ENCODE data around the gene MYL9. TPM values are rescaled to one million over a fixed set of nuclear protein-coding genes. Genes with fewer than 3 reads are reported as not detected.

MYL9 gene
- total RNA-seq, 1 donor from 2014 or later: 0.41 TPM

DNA sequence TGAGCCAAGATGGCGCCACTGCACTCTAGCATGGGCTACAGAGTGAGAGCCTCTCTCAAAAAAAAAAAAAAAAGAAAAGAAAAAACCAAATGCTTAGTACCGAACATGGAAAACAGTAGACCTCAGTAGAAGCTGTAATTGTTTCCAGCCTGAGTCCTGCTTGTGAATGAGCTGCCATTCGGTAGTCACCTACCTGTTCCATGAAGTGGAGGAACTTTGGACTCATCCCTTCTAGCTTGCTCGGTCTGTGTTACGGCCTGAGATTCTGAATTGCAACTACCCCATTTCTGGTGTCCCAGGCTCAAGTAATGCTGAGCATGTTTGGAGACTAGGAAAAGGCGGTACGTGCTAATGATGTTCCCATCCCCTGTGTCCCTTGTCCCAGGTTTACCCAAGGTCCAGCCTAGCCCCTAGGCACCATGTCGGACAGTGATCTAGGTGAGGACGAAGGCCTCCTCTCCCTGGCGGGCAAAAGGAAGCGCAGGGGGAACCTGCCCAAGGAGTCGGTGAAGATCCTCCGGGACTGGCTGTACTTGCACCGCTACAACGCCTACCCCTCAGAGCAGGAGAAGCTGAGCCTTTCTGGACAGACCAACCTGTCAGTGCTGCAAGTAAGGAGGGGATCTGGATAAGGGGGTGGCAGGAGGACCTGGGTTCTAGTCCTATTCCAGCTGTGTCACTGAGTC lies 37.2 kb downstream of the MYL9 start:
- FAIRE-seq (no peak), DNase-seq (ENCODE audit: low spot score in 2 of 2) (no peak)

DNA sequence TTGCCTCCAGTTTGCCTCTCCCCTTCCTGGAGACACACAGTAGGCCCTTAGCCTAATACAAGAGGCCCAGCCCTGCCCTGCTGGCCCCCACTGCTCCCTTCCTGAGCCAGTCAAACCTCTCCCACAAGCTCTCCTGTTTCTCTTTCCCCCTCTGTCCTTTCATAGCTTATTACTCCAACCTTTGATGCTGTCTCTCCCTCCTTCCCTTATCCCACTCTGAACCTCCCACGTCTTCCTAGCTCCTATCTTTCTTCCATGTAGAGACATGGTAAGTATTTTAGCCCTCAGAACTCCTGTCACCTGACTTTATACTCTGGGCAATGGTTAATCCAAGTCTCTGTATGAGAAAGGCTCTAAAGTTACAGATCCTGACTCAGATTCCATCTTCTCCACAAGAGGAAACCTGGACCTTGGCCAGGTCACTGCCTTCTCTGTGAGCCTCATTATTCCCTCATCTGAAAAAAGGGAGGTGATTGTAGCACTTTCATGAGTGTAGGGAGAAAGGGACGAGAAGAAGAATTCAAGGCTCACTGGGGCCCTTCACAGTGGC lies 38.8 kb downstream of the MYL9 start:
- DNase-seq (ENCODE audit: low spot score in 2 of 2): no peak

DNA sequence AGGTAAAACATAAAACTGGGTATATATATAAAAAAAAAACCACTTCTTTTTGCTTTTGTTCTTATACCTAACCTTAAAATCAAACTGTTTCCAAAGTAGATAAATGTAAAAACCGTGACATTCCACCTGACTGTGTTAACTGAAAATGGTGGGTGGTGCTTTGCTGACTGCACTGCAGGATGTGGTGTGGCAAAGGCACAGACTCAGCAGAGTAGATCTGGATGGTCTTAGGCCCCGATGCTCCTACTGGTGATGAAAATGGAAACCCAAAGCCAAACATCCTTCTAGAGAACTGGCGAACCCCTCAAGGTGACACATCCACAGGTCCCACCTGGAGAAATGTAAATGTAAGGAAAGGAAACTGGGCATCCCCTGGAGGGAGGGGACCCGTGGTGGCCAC lies 41.0 kb downstream of the MYL9 start:
- FAIRE-seq (no peak), DNase-seq (ENCODE audit: low spot score in 2 of 2) (no peak)

More for the DNA sequence above, 38.8 kb downstream of the MYL9 start:
- no peak for FAIRE-seq

DNA sequence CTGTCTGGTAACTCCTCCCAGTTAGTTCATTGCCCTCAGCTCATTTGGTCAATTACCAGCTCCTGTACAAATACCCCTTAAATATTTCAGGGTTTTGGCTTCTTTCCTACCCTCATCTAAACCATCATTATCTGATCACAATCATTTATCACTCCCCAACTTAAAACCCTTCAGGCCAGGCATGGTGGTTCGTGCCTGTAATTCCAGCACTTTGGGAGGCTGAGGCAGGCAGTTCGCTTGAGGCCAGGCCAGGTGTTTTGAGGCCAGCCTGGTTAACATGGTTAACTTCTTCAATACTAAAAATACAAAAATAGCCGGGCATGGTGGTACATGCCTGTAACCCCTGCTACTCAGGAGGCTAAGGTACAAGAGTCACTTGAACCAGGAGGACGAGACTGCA lies 41.5 kb downstream of the MYL9 start:
- no peak for DNase-seq (ENCODE audit: low spot score in 2 of 2)
- FAIRE-seq: no peak

DNA sequence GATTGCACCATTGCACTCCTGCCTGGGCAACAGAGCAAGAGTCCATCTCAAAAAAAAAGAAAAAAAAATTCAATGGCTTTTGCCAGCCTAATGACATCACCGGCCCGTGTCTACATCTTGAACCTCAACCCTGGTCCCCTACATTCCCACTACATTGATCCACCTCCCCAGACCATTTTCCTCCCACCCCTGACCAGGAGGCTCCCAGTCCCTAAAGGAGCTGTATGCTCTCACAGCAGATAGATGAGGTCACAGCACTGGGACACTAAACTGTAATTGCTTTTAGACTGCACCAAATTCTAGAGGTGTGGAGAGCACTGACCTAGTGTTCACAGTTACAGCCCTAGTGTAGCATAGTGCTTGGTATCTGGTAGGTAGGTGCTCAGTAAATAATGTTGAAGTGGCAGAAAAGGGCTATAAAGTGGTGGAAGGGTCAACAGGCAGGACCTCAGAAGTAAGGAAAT lies 42.7 kb downstream of the MYL9 start:
- no peak for DNase-seq (ENCODE audit: low spot score in 2 of 2)
- no peak for FAIRE-seq

DNA sequence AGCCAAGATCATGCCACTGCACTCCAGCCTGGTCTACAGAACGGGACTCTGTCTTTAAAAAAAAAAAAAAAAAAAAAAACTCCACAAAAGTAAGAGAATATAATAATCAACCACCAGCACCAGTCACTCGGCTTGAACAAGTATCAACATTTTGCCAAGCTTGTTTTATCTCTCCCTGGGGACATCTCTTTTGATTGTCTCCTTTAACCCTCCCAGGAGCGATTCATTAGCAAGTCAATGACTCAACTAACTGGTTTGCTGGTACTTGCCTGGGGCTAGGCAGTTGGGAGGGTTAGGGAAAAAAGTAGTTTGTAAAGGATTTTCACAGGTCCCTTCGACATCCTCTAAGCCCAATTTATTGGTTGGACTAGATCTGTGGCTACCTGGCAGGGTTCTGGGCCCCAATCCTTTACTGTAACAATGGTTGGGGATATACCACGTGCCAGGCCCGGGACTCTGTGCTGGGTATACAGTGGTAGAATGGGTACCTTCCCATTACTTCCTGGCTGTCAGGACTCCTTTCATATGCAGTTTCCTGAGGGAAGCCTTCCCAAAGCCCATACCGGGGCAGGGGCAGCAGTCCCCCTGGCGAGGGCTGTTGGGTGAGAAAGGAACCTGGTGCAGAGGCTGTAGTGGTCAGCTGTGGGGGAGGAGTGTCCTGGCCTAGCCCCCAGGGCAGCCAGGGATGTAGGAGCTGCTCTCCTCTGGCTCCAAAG lies 44.2 kb downstream of the MYL9 start:
- FAIRE-seq (no peak), DNase-seq (ENCODE audit: low spot score in 2 of 2) (no peak)

DNA sequence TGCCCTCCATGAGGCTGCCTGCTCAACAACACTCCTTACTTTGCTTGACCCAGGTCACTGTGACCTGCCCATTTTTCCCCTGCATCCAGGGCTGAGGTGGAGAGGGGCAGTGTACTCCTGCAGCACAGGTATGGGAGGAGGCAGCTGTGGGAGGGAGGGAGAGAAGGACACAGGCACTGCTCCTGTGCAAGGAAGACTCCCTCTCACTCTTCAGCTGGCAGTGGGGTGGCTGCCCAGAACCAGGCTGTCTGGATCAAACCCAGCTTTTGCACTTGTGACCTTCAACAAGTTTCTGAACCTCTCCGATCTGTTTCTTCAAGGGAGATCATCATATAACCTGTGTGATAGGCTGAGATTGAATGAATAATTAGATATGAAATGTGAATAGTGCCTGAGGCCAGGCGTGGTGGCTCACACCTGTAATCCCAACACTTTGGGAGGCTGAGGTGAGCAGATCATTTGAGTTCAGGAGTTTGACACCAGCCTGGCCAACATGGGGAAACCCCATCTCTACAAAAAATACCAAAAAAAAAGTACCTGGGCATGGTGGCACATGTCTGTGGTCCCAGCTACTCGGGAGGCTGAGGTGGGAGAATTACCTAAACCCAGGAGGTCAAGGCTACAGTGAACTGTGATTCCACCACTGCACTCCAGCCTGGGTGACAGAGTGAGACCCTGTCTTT lies 46.2 kb downstream of the MYL9 start:
- no peak for FAIRE-seq
- no peak for DNase-seq (ENCODE audit: low spot score in 2 of 2)

DNA sequence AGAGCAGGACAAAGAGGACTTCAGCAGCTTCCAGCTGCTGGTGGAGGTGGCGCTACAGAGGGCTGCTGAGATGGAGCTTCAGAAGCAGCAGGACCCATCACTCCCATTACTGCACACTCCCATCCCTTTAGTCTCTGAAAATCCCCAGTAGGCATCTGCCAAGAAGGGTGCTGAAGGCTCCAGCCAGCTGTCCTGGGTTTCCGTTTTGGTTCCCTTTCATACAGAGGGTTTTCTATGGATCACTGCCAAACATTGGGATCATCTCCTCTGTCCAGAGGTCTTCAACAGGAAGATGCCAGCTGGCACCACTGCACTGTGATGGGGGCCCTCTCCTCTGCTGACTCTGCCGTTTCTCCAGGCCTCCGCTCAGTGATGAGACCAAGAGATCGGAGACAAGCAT lies 50.0 kb downstream of the MYL9 start:
- DNase-seq (ENCODE audit: low spot score in 2 of 2) (no peak), FAIRE-seq (no peak)

DNA sequence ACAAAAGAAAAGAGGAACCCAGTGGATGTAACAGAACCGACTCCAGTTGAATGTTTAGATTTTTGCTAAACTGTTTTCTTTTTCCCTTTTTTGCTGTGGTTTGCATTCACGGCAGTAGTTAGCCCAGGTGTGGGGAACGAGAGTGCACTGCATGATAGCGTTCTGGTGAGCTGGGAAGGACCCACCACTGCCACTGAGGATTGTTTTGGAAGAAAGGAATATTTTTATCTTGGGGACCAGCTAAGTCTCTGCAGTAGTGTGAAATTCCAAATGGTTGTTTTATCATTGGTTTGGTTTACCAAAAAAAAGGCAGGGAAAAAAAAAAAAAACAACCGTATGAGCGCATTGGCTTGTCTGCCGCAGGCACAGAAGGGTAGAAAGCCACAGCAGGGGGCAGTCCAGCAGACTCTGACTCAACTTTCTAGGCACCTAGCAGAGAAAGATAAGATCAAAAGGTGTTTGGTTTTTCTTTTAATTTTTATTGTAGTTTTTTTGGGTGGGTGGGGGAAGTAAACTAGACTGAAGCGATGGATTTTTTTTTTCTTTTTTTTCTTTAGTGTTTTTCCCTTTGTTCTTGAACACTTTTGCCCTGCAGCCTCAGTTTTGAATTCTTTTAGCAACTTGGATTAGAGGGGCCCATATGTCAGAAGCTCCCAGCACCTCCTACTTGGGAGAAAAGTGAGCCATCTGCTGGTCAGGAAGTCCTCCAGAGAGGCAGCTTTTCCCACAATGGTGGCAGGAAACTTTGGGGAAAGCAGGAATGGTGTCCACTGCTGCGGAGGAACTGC lies 50.7 kb downstream of the MYL9 start:
- DNase-seq (ENCODE audit: low spot score in 2 of 2) (peak in 1 of 2 donors; percentile 49), FAIRE-seq (no peak)

DNA sequence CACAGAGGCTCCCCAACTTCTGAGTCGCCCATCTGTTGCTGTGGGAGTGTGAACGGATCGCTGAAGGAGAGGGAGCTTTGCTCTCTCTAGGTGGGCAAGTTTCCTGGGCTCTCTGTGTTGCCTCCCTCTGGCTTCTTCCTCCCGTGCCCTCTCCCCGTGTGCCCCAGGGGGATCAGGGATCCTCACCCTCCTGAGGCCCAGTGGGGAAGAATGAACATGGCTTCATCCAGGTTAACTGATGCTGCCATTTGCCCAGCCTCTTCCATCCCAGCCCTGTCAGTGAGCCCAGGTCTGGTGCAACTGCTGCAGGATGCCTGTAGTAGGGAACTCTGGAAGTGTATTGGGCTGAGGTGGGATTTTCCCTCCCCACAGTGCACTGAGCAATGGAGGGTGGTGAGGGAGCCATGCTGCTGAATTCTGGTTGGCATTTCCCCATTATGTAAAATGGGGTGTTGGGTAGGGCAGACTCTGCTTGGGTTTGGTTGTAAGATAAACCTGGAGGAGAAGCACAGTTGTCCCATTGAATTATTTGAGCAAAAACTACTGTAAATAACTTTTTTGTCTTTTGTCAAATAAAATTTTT lies 52.1 kb downstream of the MYL9 start:
- DNase-seq (ENCODE audit: low spot score in 2 of 2) (no peak), FAIRE-seq (no peak)

DNA sequence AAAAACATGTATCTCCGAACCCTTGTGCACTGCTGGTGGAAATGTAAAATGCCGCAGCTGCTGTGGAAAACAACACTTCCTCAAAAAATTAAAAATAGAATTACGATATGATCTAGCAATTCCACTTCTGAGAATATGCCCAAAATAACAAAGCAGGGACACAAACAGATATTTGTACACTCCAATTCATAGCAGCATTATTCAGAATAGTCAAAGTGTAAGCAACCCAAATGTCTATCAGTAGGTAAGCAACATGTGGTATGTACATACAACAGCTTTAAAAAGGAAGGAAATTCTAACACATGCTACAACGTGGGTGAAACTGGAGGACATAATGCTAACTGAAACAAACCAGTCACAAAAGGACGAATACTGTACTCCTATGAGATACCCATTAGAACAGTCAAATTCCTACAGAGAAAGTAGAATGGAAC lies 58.6 kb downstream of the MYL9 start:
- DNase-seq (ENCODE audit: low spot score in 2 of 2): no peak
- FAIRE-seq: no peak

Small RNAs within 50 kb of the gene (small RNA-seq; reads per million reads assigned to genes)
- gene RF00017: not detected

Other genes with a start within 250 kb of the MYL9 start
- 22.0 TPM for gene DLGAP4, start 235.2 kb upstream of the MYL9 start, total RNA-seq
- 4.9 TPM for gene TGIF2, start 32.1 kb downstream of the MYL9 start, total RNA-seq
- 26.9 TPM for gene RAB5IF, start 64.3 kb downstream of the MYL9 start, total RNA-seq
- under 0.01 TPM for gene SLA2, start 104.7 kb downstream of the MYL9 start, total RNA-seq
- gene NDRG3, start 204.6 kb downstream of the MYL9 start, total RNA-seq: 52.2 TPM
- gene DSN1, start 232.2 kb downstream of the MYL9 start, total RNA-seq: 5.3 TPM

Data from frontal cortex (tissue), 4 donors.